ENCODE results near the gene HS3ST4. TPM values are rescaled to one million over a fixed set of nuclear protein-coding genes. Genes with fewer than 3 reads are reported as not detected.
"Not testable (repeated sequence)": the region's sequence is repeated elsewhere in the genome, so short reads cannot be mapped to it uniquely, and the experiment has no call there.

The HS3ST4 gene
- polyA plus RNA-seq, 1 donor (not counting 4 experiments of a cell fraction or from before 2014, with no cell fraction given): not detected

GRCh38 chr16:26031286-26031685 lies 339.5 kb downstream of the HS3ST4 start:
- FAIRE-seq (no peak), DNase-seq (ENCODE audit: low read depth, low spot score) (no peak)
- no peaks in the 10 kb centered on the region for H3K79me2 ChIP-seq (ENCODE audit: control insufficient read depth, insufficient read depth, low read length)
- no peak overlapping the region for H3K27ac ChIP-seq (ENCODE audit: control insufficient read depth, insufficient read depth, low read length)
- no peaks in the 10 kb centered on the region for H3K27me3 ChIP-seq (ENCODE audit: control insufficient read depth, extremely low read depth, insufficient read depth, low read length)
- H2AFZ ChIP-seq (ENCODE audit: control insufficient read depth, low read length): no peak overlapping the region
- H3K9me3 ChIP-seq (ENCODE audit: control insufficient read depth, low read depth, low read length): peaks cover 3% of the 10 kb centered on the region
- no peaks in the 10 kb centered on the region for H4K20me1 ChIP-seq (ENCODE audit: control insufficient read depth, extremely low read depth, insufficient read depth, low read length)
- H3K36me3 ChIP-seq (ENCODE audit: control insufficient read depth in 2 of 2, extremely low read depth in 1 of 2, insufficient read depth in 2 of 2, low read length in 2 of 2): no peaks in the 10 kb centered on the region
- H3K4me2 ChIP-seq (ENCODE audit: control insufficient read depth, extremely low read depth, insufficient read depth, low read depth, low read length): no peak overlapping the region
- TF ChIP-seq CTCF (optimal IDR thresholded peaks at IDR 0.05 in 1 of 3, IDR thresholded peaks at IDR 0.05 in 1 of 3, conservative IDR thresholded peaks at IDR 0.05 in 1 of 3; ENCODE audit: extremely low read depth in 1 of 3, insufficient read depth in 2 of 3, low read length in 3 of 3) (no peak), EZH2 (IDR thresholded peaks at IDR 0.05; ENCODE audit: low read length) (no peak)
- no peak overlapping the region for H3K4me3 ChIP-seq (ENCODE audit: control insufficient read depth in 2 of 3, extremely low read depth in 1 of 3, insufficient read depth in 2 of 3, low read depth in 1 of 3, low read length in 3 of 3)
- no peak overlapping the region for H3K9ac ChIP-seq (ENCODE audit: control insufficient read depth, extremely low read depth, insufficient read depth, low read length)
- H3K9me1 ChIP-seq (ENCODE audit: control insufficient read depth, extremely low read depth, insufficient read depth, low read length): no peaks in the 10 kb centered on the region
- no peaks in the 10 kb centered on the region for H3K4me1 ChIP-seq (ENCODE audit: control insufficient read depth, extremely low read depth, insufficient read depth, low read length)
- dilution Hi-C loops (cut with MboI; ENCODE audit: extremely low pct_ligation_motif_present, low sequenced_read_pairs): no loop called here

GRCh38 chr16:26032661-26033060 lies 340.9 kb downstream of the HS3ST4 start:
- DNase-seq (ENCODE audit: low read depth, low spot score); H2AFZ ChIP-seq (ENCODE audit: control insufficient read depth, low read length); H3K9me3 ChIP-seq (ENCODE audit: control insufficient read depth, low read depth, low read length); H3K4me2 ChIP-seq (ENCODE audit: control insufficient read depth, extremely low read depth, insufficient read depth, low read depth, low read length); H3K27me3 ChIP-seq (ENCODE audit: control insufficient read depth, extremely low read depth, insufficient read depth, low read length); FAIRE-seq; H4K20me1 ChIP-seq (ENCODE audit: control insufficient read depth, extremely low read depth, insufficient read depth, low read length); H3K4me1 ChIP-seq (ENCODE audit: control insufficient read depth, extremely low read depth, insufficient read depth, low read length); H3K27ac ChIP-seq (ENCODE audit: control insufficient read depth, insufficient read depth, low read length); dilution Hi-C loops (cut with MboI; ENCODE audit: extremely low pct_ligation_motif_present, low sequenced_read_pairs); H3K9ac ChIP-seq (ENCODE audit: control insufficient read depth, extremely low read depth, insufficient read depth, low read length); H3K36me3 ChIP-seq (ENCODE audit: control insufficient read depth in 2 of 2, extremely low read depth in 1 of 2, insufficient read depth in 2 of 2, low read length in 2 of 2); H3K79me2 ChIP-seq (ENCODE audit: control insufficient read depth, insufficient read depth, low read length); H3K4me3 ChIP-seq (ENCODE audit: control insufficient read depth in 2 of 3, extremely low read depth in 1 of 3, insufficient read depth in 2 of 3, low read depth in 1 of 3, low read length in 3 of 3); H3K9me1 ChIP-seq (ENCODE audit: control insufficient read depth, extremely low read depth, insufficient read depth, low read length): not testable (repeated sequence)

- Histone ChIP-seq H3K79me2 (ENCODE audit: control insufficient read depth, insufficient read depth, low read length) (no peaks in the 10 kb centered on the region), H3K27ac (ENCODE audit: control insufficient read depth, insufficient read depth, low read length) (no peak overlapping the region), H3K27me3 (ENCODE audit: control insufficient read depth, extremely low read depth, insufficient read depth, low read length) (no peaks in the 10 kb centered on the region), H3K9me3 (ENCODE audit: control insufficient read depth, low read depth, low read length) (no peaks in the 10 kb centered on the region), H3K4me2 (ENCODE audit: control insufficient read depth, extremely low read depth, insufficient read depth, low read depth, low read length) (no peak overlapping the region), H2AFZ (ENCODE audit: control insufficient read depth, low read length) (no peak overlapping the region), H3K9me1 (ENCODE audit: control insufficient read depth, extremely low read depth, insufficient read depth, low read length) (no peaks in the 10 kb centered on the region), H3K9ac (ENCODE audit: control insufficient read depth, extremely low read depth, insufficient read depth, low read length) (no peak overlapping the region), H3K4me3 (ENCODE audit: control insufficient read depth in 2 of 3, extremely low read depth in 1 of 3, insufficient read depth in 2 of 3, low read depth in 1 of 3, low read length in 3 of 3) (no peak overlapping the region), H3K36me3 (ENCODE audit: control insufficient read depth in 2 of 2, extremely low read depth in 1 of 2, insufficient read depth in 2 of 2, low read length in 2 of 2) (no peaks in the 10 kb centered on the region), H3K4me1 (ENCODE audit: control insufficient read depth, extremely low read depth, insufficient read depth, low read length) (no peaks in the 10 kb centered on the region), H4K20me1 (ENCODE audit: control insufficient read depth, extremely low read depth, insufficient read depth, low read length) (no peaks in the 10 kb centered on the region)
- no peak for DNase-seq (ENCODE audit: low read depth, low spot score)
- dilution Hi-C loops (cut with MboI; ENCODE audit: extremely low pct_ligation_motif_present, low sequenced_read_pairs): no loop called here
- no peak for FAIRE-seq
- TF ChIP-seq EZH2 (IDR thresholded peaks at IDR 0.05; ENCODE audit: low read length) (no peak), CTCF (optimal IDR thresholded peaks at IDR 0.05 in 1 of 3, IDR thresholded peaks at IDR 0.05 in 1 of 3, conservative IDR thresholded peaks at IDR 0.05 in 1 of 3; ENCODE audit: extremely low read depth in 1 of 3, insufficient read depth in 2 of 3, low read length in 3 of 3) (no peak)
Measured at GRCh38 chr16:26041952-26042668, 350.4 kb downstream of the HS3ST4 start.
